OCI-LY7 (cell line): ENCODE results near the gene TLE5. TPM values are rescaled to one million over a fixed set of nuclear protein-coding genes. Genes with fewer than 3 reads are reported as not detected.

ENCODE experiments used
- BruUV-seq: library from RNA; stranded (reverse); fragments of 400-500 nt; replicated peaks from 2 replicates; lab custom pipeline; 2021; lab: Mats Ljungman, UMichigan
- CTCF ChIA-PET: fragments of 300-600 bp; sonication (Branson Sonifier 250); formaldehyde crosslinking; loops from one replicate; lab custom pipeline; 2022; ENCODE audit warnings: antibody characterized with exemption; ENCODE audit not compliant: unreplicated experiment; lab: Charles Lee
- POLR2A ChIA-PET: fragments of 300-600 bp; sonication (Branson Sonifier 250); formaldehyde crosslinking; loops from one replicate; lab custom pipeline; 2022; ENCODE audit warnings: antibody characterized with exemption; lab: Charles Lee
- DNase-seq: peaks from one replicate; pipeline ENCODE4 v3.0.0-alpha.2; 2015; ENCODE audit warnings: low spot score
- H2AFZ ChIP-seq: fragments of 200-600 bp; sonication (generic), shearing (Covaris generic); 2 replicates; pipeline ENCODE4 v1.6.1; 2014; ENCODE audit warnings: mild to moderate bottlenecking, antibody characterized with exemption, low read length, moderate library complexity
- H3K27ac ChIP-seq: fragments of 200-600 bp; sonication (generic); 2 replicates; pipeline ENCODE4 v1.5.1; 2014; ENCODE audit warnings: mixed run types, low read depth, mild to moderate bottlenecking, moderate library complexity, low read length, inconsistent platforms; ENCODE audit not compliant: poor library complexity, severe bottlenecking
- H3K36me3 ChIP-seq: fragments of 200-600 bp; sonication (generic); 2 replicates; pipeline ENCODE4 v1.6.1; 2014; ENCODE audit warnings: mild to moderate bottlenecking, antibody characterized with exemption, low read length, moderate library complexity, mixed read lengths; ENCODE audit not compliant: insufficient read depth
- H3K4me1 ChIP-seq: fragments of 200-600 bp; sonication (generic); 2 replicates; pipeline ENCODE4 v1.5.1; 2014; ENCODE audit warnings: mild to moderate bottlenecking, low read length; ENCODE audit not compliant: insufficient read depth, poor library complexity, severe bottlenecking
- H3K4me2 ChIP-seq: fragments of 200-600 bp; sonication (generic); 2 replicates; pipeline ENCODE4 v1.6.1; 2014; ENCODE audit warnings: mild to moderate bottlenecking, low read length
- H3K4me3 ChIP-seq: fragments of 200-600 bp; sonication (generic); 2 replicates; pipeline ENCODE4 v1.5.1; 2014; ENCODE audit warnings: mild to moderate bottlenecking, low read depth, low read length; ENCODE audit not compliant: poor library complexity, severe bottlenecking
- H3K79me2 ChIP-seq: fragments of 200-600 bp; sonication (generic); 2 replicates; pipeline ENCODE4 v1.6.1; 2016; ENCODE audit warnings: low read depth, mild to moderate bottlenecking, low read length, moderate library complexity, mixed read lengths; ENCODE audit not compliant: insufficient read depth
- H3K9me2 ChIP-seq: fragments of 200-600 bp; sonication (generic); 2 replicates; pipeline ENCODE4 v1.6.1; 2016; ENCODE audit warnings: mild to moderate bottlenecking, low read length, mixed read lengths; ENCODE audit not compliant: insufficient read depth
- H3K9me3 ChIP-seq: fragments of 200-600 bp; sonication (generic); 2 replicates; pipeline ENCODE4 v1.6.1; 2014; ENCODE audit warnings: mild to moderate bottlenecking, mixed run types, low read length, mixed read lengths
- H4K20me1 ChIP-seq: fragments of 200-600 bp; sonication (generic); 2 replicates; pipeline ENCODE4 v1.6.1; 2014; ENCODE audit warnings: mild to moderate bottlenecking, antibody characterized with exemption, low read length, moderate library complexity, mixed read lengths; ENCODE audit not compliant: insufficient read depth
- CTCF ChIP-seq: fragments of 200-600 bp; sonication (generic); conservative IDR thresholded peaks from 2 replicates; pipeline ENCODE4 v1.5.1; 2014; ENCODE audit warnings: mild to moderate bottlenecking, antibody characterized with exemption, low read length, moderate library complexity, mixed read lengths
- EZH2phosphoT487 ChIP-seq: fragments of 200-600 bp; sonication (generic); IDR thresholded peaks from 2 replicates; pipeline ENCODE4 v1.6.1; 2018; ENCODE audit warnings: low read depth, borderline replicate concordance, mild to moderate bottlenecking, mixed run types, antibody characterized with exemption, low read length, moderate library complexity, mixed read lengths
- intact Hi-C: fragments of 100-400 bp; cut with micrococcal nuclease; formaldehyde crosslinking; loops from one replicate; pipeline ENCODE4 v1.10.0; 2022; ENCODE audit not compliant: unreplicated experiment
- total RNA-seq, 2 experiments: library from RNA; depleted of rRNA in 1 of 2; stranded (reverse); fragments of >200 nt in 1 of 2; shearing (Covaris generic) in 1 of 2; gene quantifications; 2 replicates each; pipeline ENCODE4 v1.2.3, GENCODE V29; 2014 to 2022

TLE5 gene
- total RNA-seq, 2 experiments from 2014 or later = 376 to 424 TPM

- Histone ChIP-seq H3K9me2 (no peaks in the 10 kb centered on the region), H3K4me1 (no peaks in the 10 kb centered on the region), H3K79me2 (no peaks in the 10 kb centered on the region), H3K4me3 (no peak overlapping the region), H3K4me2 (no peak overlapping the region), H3K9me3 (no peaks in the 10 kb centered on the region), H3K27ac (no peak overlapping the region), H4K20me1 (no peaks in the 10 kb centered on the region), H3K36me3 (no peaks in the 10 kb centered on the region), H2AFZ (no peak overlapping the region)
- intact Hi-C loops = no loop called here
- ChIA-PET POLR2A (no interaction called here), CTCF (no interaction called here)
- BruUV-seq = no TSS peak
- no peak for TF ChIP-seq EZH2phosphoT487
- no peak for DNase-seq
These were observed 25.5 kb upstream of the TLE5 start for GRCh38 chr19:3087769-3088168.

GRCh38 chr19:3084943-3085342, 22.6 kb upstream of the TLE5 start:
- TF ChIP-seq EZH2phosphoT487 (no peak), CTCF (no peak)
- intact Hi-C loops = no loop called here
- ChIA-PET CTCF (no interaction called here), POLR2A (no interaction called here)
- Histone ChIP-seq H2AFZ (no peak overlapping the region), H3K36me3 (no peaks in the 10 kb centered on the region), H3K4me2 (no peak overlapping the region), H3K4me1 (no peaks in the 10 kb centered on the region), H3K27ac (no peak overlapping the region), H3K9me3 (no peaks in the 10 kb centered on the region), H4K20me1 (no peaks in the 10 kb centered on the region), H3K4me3 (no peak overlapping the region), H3K9me2 (no peaks in the 10 kb centered on the region), H3K79me2 (no peaks in the 10 kb centered on the region)
- no peak for DNase-seq
- no TSS peak for BruUV-seq

- CTCF ChIA-PET = no interaction called here
- H2AFZ ChIP-seq = no peak overlapping the region
- intact Hi-C loops = no loop called here
- no peaks in the 10 kb centered on the region for H3K4me1 ChIP-seq
- H3K79me2 ChIP-seq = no peaks in the 10 kb centered on the region
- DNase-seq = no peak
- H4K20me1 ChIP-seq = no peaks in the 10 kb centered on the region
- POLR2A ChIA-PET = interaction anchor here (0.8 kb wide), 1 partner anchor 39 kb away, joined by 3 read pairs; no protein-coding TSS in a partner anchor
- no TSS peak for BruUV-seq
- H3K9me3 ChIP-seq = no peaks in the 10 kb centered on the region
- TF ChIP-seq EZH2phosphoT487 = no peak
- TF ChIP-seq CTCF = no peak
- H3K27ac ChIP-seq = no peak overlapping the region
- no peaks in the 10 kb centered on the region for H3K36me3 ChIP-seq
- H3K4me2 ChIP-seq = no peak overlapping the region
- H3K4me3 ChIP-seq = no peak overlapping the region
- no peaks in the 10 kb centered on the region for H3K9me2 ChIP-seq
These were observed 21.7 kb upstream of the TLE5 start for GRCh38 chr19:3083964-3084363.
